WI38 (cell line): ENCODE results near the gene DST.

ENCODE experiments used
- H3K4me3 ChIP-seq: 2 replicates; pipeline ENCODE4 v1.5.1; 2011; ENCODE audit warnings: low read depth, mild to moderate bottlenecking, control low read depth, low read length
- CTCF ChIP-seq: IDR thresholded peaks from 2 replicates; pipeline ENCODE4 v1.5.1; 2012; ENCODE audit warnings: low read depth, mild to moderate bottlenecking, control low read depth, low read length

DST gene

GRCh38 chr6:56475736-56476457, 166.8 kb downstream of the DST start:
- no peak for TF ChIP-seq CTCF
- no peak overlapping the region for H3K4me3 ChIP-seq

GRCh38 chr6:56474532-56474931, 168.2 kb downstream of the DST start:
- H3K4me3 ChIP-seq: no peak overlapping the region
- TF ChIP-seq CTCF: no peak

- no peak overlapping the region for H3K4me3 ChIP-seq
- TF ChIP-seq CTCF: no peak
These were observed 179.2 kb downstream of the DST start for GRCh38 chr6:56463443-56463842.

- no peak overlapping the region for H3K4me3 ChIP-seq
- no peak for TF ChIP-seq CTCF
These were observed 183.5 kb downstream of the DST start for GRCh38 chr6:56459030-56459805.

GRCh38 chr6:56458324-56458884, 184.3 kb downstream of the DST start:
- TF ChIP-seq CTCF: no peak
- no peak overlapping the region for H3K4me3 ChIP-seq

- no peak for TF ChIP-seq CTCF
- no peak overlapping the region for H3K4me3 ChIP-seq
These were observed 185.9 kb downstream of the DST start for GRCh38 chr6:56456785-56457184.
